HCT116 (cell line): Measurements from ENCODE around the gene RYR2.

ENCODE experiments used
- CEBPB ChIP-seq: IDR thresholded peaks from 2 replicates; pipeline ENCODE4 v1.6.1; 2012; ENCODE audit warnings: low read depth
- EZH2 ChIP-seq: fragments of 200-600 bp; sonication (generic); IDR thresholded peaks from 2 replicates; pipeline ENCODE4 v1.6.1; 2017; ENCODE audit warnings: antibody characterized with exemption, mixed run types
- POLR2A ChIP-seq: IDR thresholded peaks from 2 replicates; pipeline ENCODE4 v1.7.0; 2011; ENCODE audit warnings: borderline replicate concordance; ENCODE audit not compliant: insufficient read depth, insufficient read length; ENCODE audit errors: extremely low read depth
- RAD21 ChIP-seq: IDR thresholded peaks from 2 replicates; pipeline ENCODE4 v1.6.1; 2012; ENCODE audit warnings: low read depth, mild to moderate bottlenecking
- SP1 ChIP-seq: IDR thresholded peaks from 2 replicates; pipeline ENCODE4 v1.6.1; 2012; ENCODE audit warnings: low read depth
- SRF ChIP-seq: IDR thresholded peaks from 2 replicates; pipeline ENCODE4 v1.6.1; 2012; ENCODE audit warnings: low read depth
- TCF7L2 ChIP-seq: IDR thresholded peaks from 2 replicates; pipeline ENCODE4 v1.7.0; 2011; ENCODE audit warnings: borderline replicate concordance, inconsistent platforms; ENCODE audit not compliant: insufficient read depth, insufficient read length; ENCODE audit errors: extremely low read depth
- TF ChIP-seq, protein P1 (sequence below), 3 experiments: fragments of 200-600 bp in 1 of 3; sonication (generic) in 1 of 3; IDR thresholded peaks in 2 of 3; conservative IDR thresholded peaks in 1 of 3; 2 replicates each; pipeline ENCODE4 v1.5.1; 2012 to 2017; ENCODE audit warnings: low read depth in 2 of 3, low read length in 2 of 3, antibody characterized with exemption in 1 of 3, borderline replicate concordance in 1 of 3, control low read depth in 1 of 3, mild to moderate bottlenecking in 1 of 3, mixed read lengths in 1 of 3, mixed run types in 1 of 3, moderate library complexity in 1 of 3; ENCODE audit not compliant: insufficient read depth in 1 of 3
- TF ChIP-seq, protein P2 (sequence below): IDR thresholded peaks from 2 replicates; pipeline ENCODE4 v1.6.1; 2012
- TF ChIP-seq, protein P3 (sequence below): IDR thresholded peaks from 2 replicates; pipeline ENCODE4 v1.6.1; 2012; ENCODE audit warnings: low read depth

DNA sequence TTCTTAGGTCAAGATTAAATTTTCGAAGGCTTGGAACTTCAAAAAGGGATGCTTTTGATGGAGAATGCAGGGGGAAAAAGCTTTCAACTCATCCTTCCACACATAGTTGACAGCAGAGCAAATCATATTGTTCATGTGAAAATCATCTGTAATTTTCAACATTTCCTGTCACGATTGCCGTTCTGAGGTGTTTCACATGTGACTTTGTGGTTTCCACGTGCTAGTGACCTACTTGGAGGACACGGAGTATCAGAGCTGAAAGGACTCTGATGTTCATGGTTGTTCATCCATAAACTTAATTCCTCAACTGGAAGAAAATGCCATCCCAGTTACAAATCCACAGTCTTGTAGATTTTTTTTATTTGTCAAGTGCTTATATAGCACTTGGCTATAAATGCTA, 769.6 kb downstream of the RYR2 start:
- TF ChIP-seq, protein P1, sequence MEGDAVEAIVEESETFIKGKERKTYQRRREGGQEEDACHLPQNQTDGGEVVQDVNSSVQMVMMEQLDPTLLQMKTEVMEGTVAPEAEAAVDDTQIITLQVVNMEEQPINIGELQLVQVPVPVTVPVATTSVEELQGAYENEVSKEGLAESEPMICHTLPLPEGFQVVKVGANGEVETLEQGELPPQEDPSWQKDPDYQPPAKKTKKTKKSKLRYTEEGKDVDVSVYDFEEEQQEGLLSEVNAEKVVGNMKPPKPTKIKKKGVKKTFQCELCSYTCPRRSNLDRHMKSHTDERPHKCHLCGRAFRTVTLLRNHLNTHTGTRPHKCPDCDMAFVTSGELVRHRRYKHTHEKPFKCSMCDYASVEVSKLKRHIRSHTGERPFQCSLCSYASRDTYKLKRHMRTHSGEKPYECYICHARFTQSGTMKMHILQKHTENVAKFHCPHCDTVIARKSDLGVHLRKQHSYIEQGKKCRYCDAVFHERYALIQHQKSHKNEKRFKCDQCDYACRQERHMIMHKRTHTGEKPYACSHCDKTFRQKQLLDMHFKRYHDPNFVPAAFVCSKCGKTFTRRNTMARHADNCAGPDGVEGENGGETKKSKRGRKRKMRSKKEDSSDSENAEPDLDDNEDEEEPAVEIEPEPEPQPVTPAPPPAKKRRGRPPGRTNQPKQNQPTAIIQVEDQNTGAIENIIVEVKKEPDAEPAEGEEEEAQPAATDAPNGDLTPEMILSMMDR (IDR thresholded peaks at IDR 0.05 in 2 of 3, conservative IDR thresholded peaks at IDR 0.05 in 1 of 3; ENCODE audit: borderline replicate concordance in 1 of 3, insufficient read depth in 1 of 3, low read depth in 2 of 3, low read length in 2 of 3), result no peak
- TF ChIP-seq, protein P2, sequence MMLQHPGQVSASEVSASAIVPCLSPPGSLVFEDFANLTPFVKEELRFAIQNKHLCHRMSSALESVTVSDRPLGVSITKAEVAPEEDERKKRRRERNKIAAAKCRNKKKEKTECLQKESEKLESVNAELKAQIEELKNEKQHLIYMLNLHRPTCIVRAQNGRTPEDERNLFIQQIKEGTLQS, result no peak
- TF ChIP-seq EZH2 (no peak), SRF (no peak), POLR2A (no peak), CEBPB (no peak), TCF7L2 (no peak), RAD21 (no peak), SP1 (no peak)
- TF ChIP-seq, protein P3, sequence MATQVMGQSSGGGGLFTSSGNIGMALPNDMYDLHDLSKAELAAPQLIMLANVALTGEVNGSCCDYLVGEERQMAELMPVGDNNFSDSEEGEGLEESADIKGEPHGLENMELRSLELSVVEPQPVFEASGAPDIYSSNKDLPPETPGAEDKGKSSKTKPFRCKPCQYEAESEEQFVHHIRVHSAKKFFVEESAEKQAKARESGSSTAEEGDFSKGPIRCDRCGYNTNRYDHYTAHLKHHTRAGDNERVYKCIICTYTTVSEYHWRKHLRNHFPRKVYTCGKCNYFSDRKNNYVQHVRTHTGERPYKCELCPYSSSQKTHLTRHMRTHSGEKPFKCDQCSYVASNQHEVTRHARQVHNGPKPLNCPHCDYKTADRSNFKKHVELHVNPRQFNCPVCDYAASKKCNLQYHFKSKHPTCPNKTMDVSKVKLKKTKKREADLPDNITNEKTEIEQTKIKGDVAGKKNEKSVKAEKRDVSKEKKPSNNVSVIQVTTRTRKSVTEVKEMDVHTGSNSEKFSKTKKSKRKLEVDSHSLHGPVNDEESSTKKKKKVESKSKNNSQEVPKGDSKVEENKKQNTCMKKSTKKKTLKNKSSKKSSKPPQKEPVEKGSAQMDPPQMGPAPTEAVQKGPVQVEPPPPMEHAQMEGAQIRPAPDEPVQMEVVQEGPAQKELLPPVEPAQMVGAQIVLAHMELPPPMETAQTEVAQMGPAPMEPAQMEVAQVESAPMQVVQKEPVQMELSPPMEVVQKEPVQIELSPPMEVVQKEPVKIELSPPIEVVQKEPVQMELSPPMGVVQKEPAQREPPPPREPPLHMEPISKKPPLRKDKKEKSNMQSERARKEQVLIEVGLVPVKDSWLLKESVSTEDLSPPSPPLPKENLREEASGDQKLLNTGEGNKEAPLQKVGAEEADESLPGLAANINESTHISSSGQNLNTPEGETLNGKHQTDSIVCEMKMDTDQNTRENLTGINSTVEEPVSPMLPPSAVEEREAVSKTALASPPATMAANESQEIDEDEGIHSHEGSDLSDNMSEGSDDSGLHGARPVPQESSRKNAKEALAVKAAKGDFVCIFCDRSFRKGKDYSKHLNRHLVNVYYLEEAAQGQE, result no peak
